ENCODE measurements around the gene CFAP97D2. TPM values are rescaled to one million over a fixed set of nuclear protein-coding genes. Genes with fewer than 3 reads are reported as not detected.

CFAP97D2 gene
- total and polyA plus RNA-seq, 4 donors, result not detected

GRCh38 chr13:114142137-114142550, 36.9 kb upstream of the CFAP97D2 start:
- 92 to 95% methylated on average over 6 of the region's 6 CpGs for WGBS, 2 donors
- Histone ChIP-seq H3K36me3 (ENCODE audit: control insufficient read depth in 1 of 2, insufficient read depth in 2 of 2, low read length in 1 of 2) (no peaks in the 10 kb centered on the region), H3K4me3 (ENCODE audit: low read length in 2 of 2) (no peak overlapping the region), H3K27me3 (ENCODE audit: control insufficient read depth in 1 of 2, insufficient read depth in 2 of 2, low read length in 1 of 2) (no peaks in the 10 kb centered on the region), H3K9me3 (ENCODE audit: control insufficient read depth, low read length) (no peaks in the 10 kb centered on the region), H3K27ac (ENCODE audit: low read depth in 1 of 2, low read length in 2 of 2) (no peak overlapping the region), H3K4me1 (ENCODE audit: control insufficient read depth in 1 of 2, insufficient read depth in 2 of 2, low read length in 2 of 2) (no peaks in the 10 kb centered on the region)
- intact Hi-C loops (cut with DNase I), result no loop called here
- DNase-seq (peak; percentile 42 to 51), ATAC-seq (ENCODE audit: low FRiP score) (peak; percentile 27)

- H3K9me3 ChIP-seq (ENCODE audit: control insufficient read depth, low read length), result no peaks in the 10 kb centered on the region
- DNase-seq, result peak; percentile 61 to 70
- no peaks in the 10 kb centered on the region for H3K36me3 ChIP-seq (ENCODE audit: control insufficient read depth in 1 of 2, insufficient read depth in 2 of 2, low read length in 1 of 2)
- H3K27me3 ChIP-seq (ENCODE audit: control insufficient read depth in 1 of 2, insufficient read depth in 2 of 2, low read length in 1 of 2), result no peaks in the 10 kb centered on the region
- 84 to 86% methylated on average over 28 of the region's 28 CpGs for WGBS, 2 donors
- ATAC-seq (ENCODE audit: low FRiP score), result peak; percentile 68
- H3K4me1 ChIP-seq (ENCODE audit: control insufficient read depth in 1 of 2, insufficient read depth in 2 of 2, low read length in 2 of 2), result no peaks in the 10 kb centered on the region
- no peak overlapping the region for H3K4me3 ChIP-seq (ENCODE audit: low read length in 2 of 2)
- intact Hi-C loops (cut with DNase I), result no loop called here
- no peak overlapping the region for H3K27ac ChIP-seq (ENCODE audit: low read depth in 1 of 2, low read length in 2 of 2)
These were observed 36.2 kb upstream of the CFAP97D2 start for GRCh38 chr13:114142640-114143490.

- no peak overlapping the region for H3K27ac ChIP-seq (ENCODE audit: low read depth in 1 of 2, low read length in 2 of 2)
These were observed 35.1 kb upstream of the CFAP97D2 start for GRCh38 chr13:114143806-114144605.

GRCh38 chr13:114144606-114145244, 34.3 kb upstream of the CFAP97D2 start:
- intact Hi-C loops (cut with DNase I), result no loop called here
- 95 to 96% methylated on average over 17 of the region's 17 CpGs for WGBS, 2 donors
- no peaks in the 10 kb centered on the region for H3K36me3 ChIP-seq (ENCODE audit: control insufficient read depth in 1 of 2, insufficient read depth in 2 of 2, low read length in 1 of 2)
- DNase-seq, result no peak
- no peak overlapping the region for H3K4me3 ChIP-seq (ENCODE audit: low read length in 2 of 2)
- no peak for ATAC-seq (ENCODE audit: low FRiP score)
- no peaks in the 10 kb centered on the region for H3K9me3 ChIP-seq (ENCODE audit: control insufficient read depth, low read length)
- no peaks in the 10 kb centered on the region for H3K4me1 ChIP-seq (ENCODE audit: control insufficient read depth in 1 of 2, insufficient read depth in 2 of 2, low read length in 2 of 2)
- H3K27me3 ChIP-seq (ENCODE audit: control insufficient read depth in 1 of 2, insufficient read depth in 2 of 2, low read length in 1 of 2), result no peaks in the 10 kb centered on the region
- H3K27ac ChIP-seq (ENCODE audit: low read depth in 1 of 2, low read length in 2 of 2), result no peak overlapping the region

More at GRCh38 chr13:114143806-114144605, 35.1 kb upstream of the CFAP97D2 start:
- H3K27me3 ChIP-seq (ENCODE audit: control insufficient read depth in 1 of 2, insufficient read depth in 2 of 2, low read length in 1 of 2), result no peaks in the 10 kb centered on the region
- intact Hi-C loops (cut with DNase I), result no loop called here
- no peaks in the 10 kb centered on the region for H3K36me3 ChIP-seq (ENCODE audit: control insufficient read depth in 1 of 2, insufficient read depth in 2 of 2, low read length in 1 of 2)
- no peaks in the 10 kb centered on the region for H3K4me1 ChIP-seq (ENCODE audit: control insufficient read depth in 1 of 2, insufficient read depth in 2 of 2, low read length in 2 of 2)
- ATAC-seq (ENCODE audit: low FRiP score), result no peak
- WGBS, 2 donors, result 85 to 86% methylated on average over 24 of the region's 24 CpGs
- H3K4me3 ChIP-seq (ENCODE audit: low read length in 2 of 2), result no peak overlapping the region
- H3K9me3 ChIP-seq (ENCODE audit: control insufficient read depth, low read length), result no peaks in the 10 kb centered on the region
- DNase-seq, result peak in 1 of 2 donors; percentile 62

- Histone ChIP-seq H3K4me3 (ENCODE audit: low read length in 2 of 2) (no peak overlapping the region), H3K27ac (ENCODE audit: low read depth in 1 of 2, low read length in 2 of 2) (no peak overlapping the region), H3K36me3 (ENCODE audit: control insufficient read depth in 1 of 2, insufficient read depth in 2 of 2, low read length in 1 of 2) (no peaks in the 10 kb centered on the region), H3K9me3 (ENCODE audit: control insufficient read depth, low read length) (no peaks in the 10 kb centered on the region), H3K4me1 (ENCODE audit: control insufficient read depth in 1 of 2, insufficient read depth in 2 of 2, low read length in 2 of 2) (no peaks in the 10 kb centered on the region), H3K27me3 (ENCODE audit: control insufficient read depth in 1 of 2, insufficient read depth in 2 of 2, low read length in 1 of 2) (no peaks in the 10 kb centered on the region)
- ATAC-seq (ENCODE audit: low FRiP score) (no peak), DNase-seq (no peak)
- intact Hi-C loops (cut with DNase I), result no loop called here
- 85 to 89% methylated on average over 3 of the region's 3 CpGs for WGBS, 2 donors
These were observed 33.8 kb upstream of the CFAP97D2 start for GRCh38 chr13:114145256-114145655.

GRCh38 chr13:114145722-114146121, 33.3 kb upstream of the CFAP97D2 start:
- H3K4me1 ChIP-seq (ENCODE audit: control insufficient read depth in 1 of 2, insufficient read depth in 2 of 2, low read length in 2 of 2), result no peaks in the 10 kb centered on the region
- H3K9me3 ChIP-seq (ENCODE audit: control insufficient read depth, low read length), result no peaks in the 10 kb centered on the region
- no peak overlapping the region for H3K27ac ChIP-seq (ENCODE audit: low read depth in 1 of 2, low read length in 2 of 2)
- H3K4me3 ChIP-seq (ENCODE audit: low read length in 2 of 2), result no peak overlapping the region
- ATAC-seq (ENCODE audit: low FRiP score) (no peak), DNase-seq (peak in 1 of 2 donors; percentile 42)
- intact Hi-C loops (cut with DNase I), result no loop called here
- 95% methylated on average over 14 of the region's 14 CpGs for WGBS, 2 donors
- H3K27me3 ChIP-seq (ENCODE audit: control insufficient read depth in 1 of 2, insufficient read depth in 2 of 2, low read length in 1 of 2), result no peaks in the 10 kb centered on the region
- H3K36me3 ChIP-seq (ENCODE audit: control insufficient read depth in 1 of 2, insufficient read depth in 2 of 2, low read length in 1 of 2), result no peaks in the 10 kb centered on the region

- Histone ChIP-seq H3K4me1 (ENCODE audit: control insufficient read depth in 1 of 2, insufficient read depth in 2 of 2, low read length in 2 of 2) (no peaks in the 10 kb centered on the region), H3K9me3 (ENCODE audit: control insufficient read depth, low read length) (no peaks in the 10 kb centered on the region), H3K4me3 (ENCODE audit: low read length in 2 of 2) (no peak overlapping the region), H3K36me3 (ENCODE audit: control insufficient read depth in 1 of 2, insufficient read depth in 2 of 2, low read length in 1 of 2) (no peaks in the 10 kb centered on the region), H3K27ac (ENCODE audit: low read depth in 1 of 2, low read length in 2 of 2) (no peak overlapping the region), H3K27me3 (ENCODE audit: control insufficient read depth in 1 of 2, insufficient read depth in 2 of 2, low read length in 1 of 2) (no peaks in the 10 kb centered on the region)
- DNase-seq (no peak), ATAC-seq (ENCODE audit: low FRiP score) (no peak)
- intact Hi-C loops (cut with DNase I), result no loop called here
- WGBS, 2 donors, result 96 to 97% methylated on average over 14 of the region's 14 CpGs
These were observed 32.9 kb upstream of the CFAP97D2 start for GRCh38 chr13:114146173-114146572.

- no peak overlapping the region for H3K27ac ChIP-seq (ENCODE audit: low read depth in 1 of 2, low read length in 2 of 2)
- peak in 1 of 2 donors; percentile 70 for DNase-seq
- H3K9me3 ChIP-seq (ENCODE audit: control insufficient read depth, low read length), result no peaks in the 10 kb centered on the region
- no peaks in the 10 kb centered on the region for H3K4me1 ChIP-seq (ENCODE audit: control insufficient read depth in 1 of 2, insufficient read depth in 2 of 2, low read length in 2 of 2)
- no peak overlapping the region for H3K4me3 ChIP-seq (ENCODE audit: low read length in 2 of 2)
- no peak for ATAC-seq (ENCODE audit: low FRiP score)
- intact Hi-C loops (cut with DNase I), result no loop called here
- H3K36me3 ChIP-seq (ENCODE audit: control insufficient read depth in 1 of 2, insufficient read depth in 2 of 2, low read length in 1 of 2), result no peaks in the 10 kb centered on the region
- no peaks in the 10 kb centered on the region for H3K27me3 ChIP-seq (ENCODE audit: control insufficient read depth in 1 of 2, insufficient read depth in 2 of 2, low read length in 1 of 2)
- WGBS, 2 donors, result 81 to 86% methylated on average over 10 of the region's 10 CpGs
These were observed 32.4 kb upstream of the CFAP97D2 start for GRCh38 chr13:114146629-114147028.
